ENCODE measurements around the gene NAALADL1.

- TF ChIP-seq CTCF (IDR thresholded peaks at IDR 0.05 in 2 of 3, conservative IDR thresholded peaks at IDR 0.05 in 1 of 3; ENCODE audit: borderline replicate concordance in 1 of 3, insufficient read depth in 1 of 3, low read depth in 2 of 3, low read length in 2 of 3), result no peak
- no peak for TF ChIP-seq SP1 (IDR thresholded peaks at IDR 0.05; ENCODE audit: low read depth)
- no peak for TF ChIP-seq REST (IDR thresholded peaks at IDR 0.05; ENCODE audit: low read depth)
Measured at GRCh38 chr11:65057526-65057925, 827 bp downstream of the NAALADL1 start.
